HG03175 (cell line): ENCODE measurements around the gene ROPN1L.
"Not testable (repeated sequence)": the region's sequence is repeated elsewhere in the genome, so short reads cannot be mapped to it uniquely, and the experiment has no call there.

Source experiments
- ATAC-seq: cut with Tn5 transposase; IDR thresholded peaks from one replicate; pipeline ENCODE4 v1.9.1; 2021; ENCODE audit warnings: mild to moderate bottlenecking, moderate library complexity; ENCODE audit not compliant: unreplicated experiment

The ROPN1L gene

GRCh38 chr5:10475931-10476676 is 34.4 kb downstream of the ROPN1L start:
- ATAC-seq, result no peak

DNA sequence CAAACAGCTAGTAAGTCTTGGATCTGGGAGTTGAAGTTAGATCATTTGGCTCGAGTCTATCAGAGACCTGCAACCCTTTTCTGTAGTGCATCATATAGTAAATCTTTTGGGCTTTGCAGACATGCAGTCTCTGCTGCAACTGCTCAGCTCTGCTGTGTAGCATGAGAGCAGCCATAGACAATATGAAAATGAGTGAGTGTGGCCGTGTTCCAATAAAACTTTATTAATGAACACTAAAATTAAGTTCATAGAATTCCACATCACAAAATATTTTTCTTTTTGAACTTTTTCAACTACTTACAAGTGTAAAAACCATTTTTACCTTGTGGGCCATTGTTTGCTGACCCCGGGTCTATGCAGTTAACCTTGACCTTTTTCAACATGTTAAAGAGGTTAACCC is 35.2 kb downstream of the ROPN1L start:
- ATAC-seq, result no peak

- no peak for ATAC-seq
Observed at GRCh38 chr5:10477943-10478342, 36.3 kb downstream of the ROPN1L start.

DNA sequence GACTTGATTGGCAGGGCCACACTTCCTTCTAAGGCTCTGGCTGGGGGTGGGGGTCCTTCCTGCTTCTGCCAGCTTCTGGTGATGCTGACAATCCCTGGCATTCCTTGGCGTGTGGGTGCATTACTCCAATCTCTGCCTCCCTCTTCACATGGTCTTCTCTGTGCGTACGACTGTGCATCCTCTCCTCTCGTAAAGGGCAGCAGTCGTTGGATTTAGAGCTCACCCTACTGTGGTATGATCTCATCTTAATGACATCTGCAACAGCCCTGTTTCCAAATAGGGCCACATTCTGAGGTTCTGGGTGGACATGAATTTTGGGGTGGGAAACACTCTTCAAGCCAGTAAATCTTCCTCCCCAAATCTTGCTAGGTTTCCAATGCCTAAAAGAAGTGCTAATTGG is 36.8 kb downstream of the ROPN1L start:
- no peak for ATAC-seq

GRCh38 chr5:10479154-10479721 is 37.6 kb downstream of the ROPN1L start:
- ATAC-seq, result no peak

GRCh38 chr5:10480237-10480985 is 38.7 kb downstream of the ROPN1L start:
- ATAC-seq, result no peak

GRCh38 chr5:10481241-10481935 is 39.7 kb downstream of the ROPN1L start:
- ATAC-seq, result no peak

DNA sequence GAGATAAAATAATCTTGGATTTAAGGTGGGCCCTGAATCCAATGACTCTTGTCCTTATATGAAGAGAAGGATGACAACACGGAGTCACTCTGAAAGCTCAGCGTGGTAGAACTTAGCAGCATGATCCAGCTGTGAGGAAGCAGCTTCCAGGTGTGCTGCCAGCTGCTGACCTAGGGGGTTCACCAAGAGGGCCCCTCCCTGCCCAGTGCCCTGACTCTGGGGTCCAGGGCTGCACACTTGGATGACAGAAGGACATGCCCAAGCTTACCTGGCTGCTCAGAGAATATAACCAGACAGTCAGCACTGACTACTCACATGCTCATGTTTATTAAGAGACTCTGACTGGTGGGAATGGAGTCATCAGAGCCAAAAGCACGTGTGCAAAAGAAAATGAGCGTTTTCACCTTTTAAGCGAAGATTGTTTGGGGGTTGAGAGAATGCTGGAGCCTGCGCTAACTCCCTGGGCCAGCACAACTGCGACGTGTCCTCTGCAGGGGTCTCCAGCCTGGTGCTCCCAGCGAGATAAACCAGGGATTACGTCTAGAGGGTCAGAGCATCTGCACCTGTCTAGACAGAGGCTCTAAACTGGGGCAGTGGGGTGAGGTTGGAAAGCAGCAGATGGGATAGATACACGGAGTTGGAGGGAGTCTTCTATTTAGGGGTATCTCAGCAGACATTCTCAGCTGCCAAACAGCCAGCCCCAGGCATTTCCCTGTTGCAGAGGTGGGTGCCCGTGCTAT is 41.3 kb downstream of the ROPN1L start:
- ATAC-seq, result no peak

DNA sequence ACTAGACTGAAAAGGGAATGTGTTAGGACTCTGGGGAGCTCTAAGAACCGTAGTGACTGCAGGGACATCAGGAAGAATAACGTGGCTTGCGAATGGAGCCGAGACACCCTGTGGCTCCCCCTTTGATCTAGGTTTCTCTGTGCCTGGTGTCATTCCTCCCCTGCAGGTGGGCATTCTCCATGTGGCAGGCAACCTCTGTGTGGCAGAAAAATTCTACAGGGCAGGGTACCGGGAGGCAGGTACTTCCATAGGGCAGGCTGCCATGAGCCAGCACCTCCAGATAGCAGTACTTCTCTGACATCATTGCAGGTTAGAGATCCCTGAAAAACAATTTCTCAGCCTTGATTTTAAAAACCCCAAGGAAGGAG is 43.1 kb downstream of the ROPN1L start:
- no peak for ATAC-seq

DNA sequence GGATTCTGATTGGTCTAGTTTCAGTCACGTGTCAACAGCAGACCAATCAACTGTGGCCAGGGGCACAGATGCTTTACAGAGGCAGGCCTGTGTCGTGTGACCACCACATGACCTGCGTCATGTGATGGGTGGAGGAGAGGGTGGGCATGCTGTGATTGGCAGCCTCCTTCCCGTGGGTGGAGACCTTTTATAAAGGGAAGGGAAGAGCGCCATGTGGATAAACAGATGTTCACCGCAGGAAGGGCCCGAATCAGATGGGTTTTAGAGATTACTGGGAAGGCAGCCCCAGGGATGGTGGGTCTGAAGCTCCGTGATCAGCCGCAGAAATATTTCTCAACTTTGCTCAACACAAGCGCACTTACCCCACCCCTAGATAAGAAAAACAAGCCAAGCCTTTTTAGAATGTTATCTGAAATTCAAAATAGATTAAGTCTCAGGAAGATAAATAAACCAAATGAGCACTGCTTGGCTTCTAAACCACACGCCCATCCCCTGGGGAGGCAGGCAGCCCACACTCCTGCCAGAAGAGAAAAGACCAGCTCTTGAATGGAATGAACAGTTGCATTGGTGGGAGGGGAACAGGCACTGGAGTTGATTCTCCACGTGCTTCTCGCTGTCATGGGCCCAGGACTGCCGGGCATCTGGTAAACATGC is 43.6 kb downstream of the ROPN1L start:
- no peak for ATAC-seq

- no peak for ATAC-seq
Observed at GRCh38 chr5:10485897-10486296, 44.2 kb downstream of the ROPN1L start.

GRCh38 chr5:10486511-10487344 is 45.0 kb downstream of the ROPN1L start:
- no peak for ATAC-seq

- no peak for ATAC-seq
Observed at GRCh38 chr5:10488144-10488543, 46.5 kb downstream of the ROPN1L start.

- ATAC-seq, result peak; percentile 94
Observed at GRCh38 chr5:10489810-10490426, 48.2 kb downstream of the ROPN1L start.

GRCh38 chr5:10490927-10491672 is 49.4 kb downstream of the ROPN1L start:
- no peak for ATAC-seq

DNA sequence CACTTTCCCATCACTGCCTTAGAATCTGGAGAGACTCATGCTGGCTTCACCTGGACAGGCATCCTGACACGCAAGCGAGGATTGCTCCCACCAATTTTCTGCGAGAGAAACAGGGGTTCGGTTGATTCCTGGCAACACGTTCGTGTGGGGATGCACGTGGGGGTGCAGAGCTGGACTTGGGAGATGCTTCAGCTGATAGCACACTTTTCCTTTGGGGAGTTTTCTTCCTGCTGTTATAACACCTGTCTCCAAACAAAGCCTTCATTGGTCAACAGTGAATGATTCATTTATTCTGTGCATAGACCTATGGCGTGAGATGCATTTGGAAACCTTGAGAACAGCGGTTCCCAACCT is 50.0 kb downstream of the ROPN1L start:
- no peak for ATAC-seq

DNA sequence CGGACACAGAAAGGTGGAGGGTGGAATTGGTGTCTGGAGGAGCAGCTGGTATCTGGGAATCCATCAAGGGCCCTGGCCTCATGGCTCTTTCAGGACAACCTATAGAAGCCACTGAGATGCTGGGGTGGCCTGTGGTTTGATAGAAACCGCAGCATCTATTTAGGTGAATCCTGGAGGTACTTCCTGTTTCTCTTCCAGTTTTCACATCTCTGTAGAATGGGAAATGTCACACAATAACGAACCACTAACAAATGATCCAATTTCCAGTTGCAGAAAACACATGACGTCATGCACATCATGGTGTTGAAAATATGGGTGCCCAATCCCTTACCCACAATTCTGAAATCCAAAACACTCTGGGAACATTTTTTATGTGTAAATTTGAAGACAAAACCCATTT is 52.2 kb downstream of the ROPN1L start:
- ATAC-seq, result no peak

DNA sequence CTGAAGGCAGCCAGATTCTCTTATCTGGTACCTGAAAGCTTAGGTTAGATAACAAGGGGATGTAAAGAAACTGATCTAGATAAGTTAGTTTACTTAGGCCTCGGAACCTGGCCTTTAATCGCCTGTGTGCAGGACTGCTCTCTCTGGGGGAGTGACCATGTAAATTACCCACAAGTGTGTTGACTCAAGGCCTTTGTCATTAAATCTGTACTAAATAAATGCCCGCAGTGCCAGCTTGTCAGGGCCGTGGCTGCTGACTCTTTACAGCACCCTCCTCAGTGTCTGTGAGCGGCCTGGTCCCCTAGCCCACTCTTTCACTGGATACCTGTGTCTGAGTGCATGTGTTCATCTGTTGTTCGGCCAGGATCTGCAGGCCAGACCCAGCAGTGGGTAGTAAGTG is 52.8 kb downstream of the ROPN1L start:
- ATAC-seq, result not testable (repeated sequence)
